HL-60 (cell line): ENCODE measurements around the gene LEP.

Experiments used
- DNase-seq, 2 experiments: peaks; one replicate each; pipeline ENCODE4 v3.0.0-alpha.2; 2010 to 2020; ENCODE audit warnings: low read depth in 1 of 2, low spot score in 1 of 2
- H3K27ac ChIP-seq: fragments of 250-450 bp; sonication (Bioruptor Pico); replicated peaks from 2 replicates; pipeline ENCODE4 v1.5.1; 2020; ENCODE audit warnings: mild to moderate bottlenecking, moderate library complexity
- H3K27me3 ChIP-seq: fragments of 250-450 bp; sonication (Bioruptor Pico); 2 replicates; pipeline ENCODE4 v1.5.1; 2021; ENCODE audit warnings: mild to moderate bottlenecking, moderate library complexity; ENCODE audit not compliant: insufficient read depth, poor library complexity, severe bottlenecking
- H3K4me3 ChIP-seq: replicated peaks from 2 replicates; pipeline ENCODE4 v1.5.1; 2011; ENCODE audit warnings: mild to moderate bottlenecking, control low read depth, low read length; ENCODE audit not compliant: insufficient read depth
- GABPA ChIP-seq: IDR thresholded peaks from 2 replicates; pipeline ENCODE4 v1.6.1; 2012; ENCODE audit warnings: low read depth
- POLR2AphosphoS5 ChIP-seq: IDR thresholded peaks from 2 replicates; pipeline ENCODE4 v1.6.1; 2012; ENCODE audit warnings: low read depth
- SPI1 ChIP-seq: IDR thresholded peaks from 2 replicates; pipeline ENCODE4 v1.6.1; 2012; ENCODE audit warnings: low read depth, mild to moderate bottlenecking, borderline replicate concordance
- TF ChIP-seq, protein P1 (sequence below): IDR thresholded peaks from one replicate; pipeline ENCODE4 v1.5.1; 2011; ENCODE audit warnings: low read length, control low read depth, inconsistent platforms; ENCODE audit not compliant: insufficient read depth
- TF ChIP-seq, protein P2 (sequence below): IDR thresholded peaks from 2 replicates; pipeline ENCODE4 v1.6.1; 2012; ENCODE audit warnings: low read depth; ENCODE audit not compliant: insufficient replicate concordance

The LEP gene

DNA sequence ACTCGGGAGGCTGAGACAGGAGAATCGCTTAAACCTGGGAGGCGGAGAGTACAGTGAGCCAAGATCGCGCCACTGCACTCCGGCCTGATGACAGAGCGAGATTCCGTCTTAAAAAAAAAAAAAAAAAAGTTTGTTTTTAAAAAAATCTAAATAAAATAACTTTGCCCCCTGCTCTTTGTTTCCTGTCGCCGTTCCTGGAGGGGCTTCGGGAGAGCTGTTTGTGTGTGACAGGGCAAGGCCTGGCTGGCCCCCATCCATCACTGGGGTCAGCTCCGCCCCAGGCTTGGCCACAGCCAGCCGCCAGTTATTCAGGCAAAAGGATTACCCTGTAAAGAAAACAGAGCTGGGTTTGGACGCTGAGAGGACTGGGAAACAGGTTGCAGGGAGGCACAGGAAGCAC lies 16.4 kb downstream of the LEP start:
- Histone ChIP-seq H3K27ac (no peak overlapping the region), H3K4me3 (no peak overlapping the region), H3K27me3 (no peaks in the 10 kb centered on the region)
- TF ChIP-seq, protein P1, sequence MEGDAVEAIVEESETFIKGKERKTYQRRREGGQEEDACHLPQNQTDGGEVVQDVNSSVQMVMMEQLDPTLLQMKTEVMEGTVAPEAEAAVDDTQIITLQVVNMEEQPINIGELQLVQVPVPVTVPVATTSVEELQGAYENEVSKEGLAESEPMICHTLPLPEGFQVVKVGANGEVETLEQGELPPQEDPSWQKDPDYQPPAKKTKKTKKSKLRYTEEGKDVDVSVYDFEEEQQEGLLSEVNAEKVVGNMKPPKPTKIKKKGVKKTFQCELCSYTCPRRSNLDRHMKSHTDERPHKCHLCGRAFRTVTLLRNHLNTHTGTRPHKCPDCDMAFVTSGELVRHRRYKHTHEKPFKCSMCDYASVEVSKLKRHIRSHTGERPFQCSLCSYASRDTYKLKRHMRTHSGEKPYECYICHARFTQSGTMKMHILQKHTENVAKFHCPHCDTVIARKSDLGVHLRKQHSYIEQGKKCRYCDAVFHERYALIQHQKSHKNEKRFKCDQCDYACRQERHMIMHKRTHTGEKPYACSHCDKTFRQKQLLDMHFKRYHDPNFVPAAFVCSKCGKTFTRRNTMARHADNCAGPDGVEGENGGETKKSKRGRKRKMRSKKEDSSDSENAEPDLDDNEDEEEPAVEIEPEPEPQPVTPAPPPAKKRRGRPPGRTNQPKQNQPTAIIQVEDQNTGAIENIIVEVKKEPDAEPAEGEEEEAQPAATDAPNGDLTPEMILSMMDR, result no peak
- no peak for TF ChIP-seq SPI1
- TF ChIP-seq POLR2AphosphoS5, result no peak
- TF ChIP-seq, protein P2, sequence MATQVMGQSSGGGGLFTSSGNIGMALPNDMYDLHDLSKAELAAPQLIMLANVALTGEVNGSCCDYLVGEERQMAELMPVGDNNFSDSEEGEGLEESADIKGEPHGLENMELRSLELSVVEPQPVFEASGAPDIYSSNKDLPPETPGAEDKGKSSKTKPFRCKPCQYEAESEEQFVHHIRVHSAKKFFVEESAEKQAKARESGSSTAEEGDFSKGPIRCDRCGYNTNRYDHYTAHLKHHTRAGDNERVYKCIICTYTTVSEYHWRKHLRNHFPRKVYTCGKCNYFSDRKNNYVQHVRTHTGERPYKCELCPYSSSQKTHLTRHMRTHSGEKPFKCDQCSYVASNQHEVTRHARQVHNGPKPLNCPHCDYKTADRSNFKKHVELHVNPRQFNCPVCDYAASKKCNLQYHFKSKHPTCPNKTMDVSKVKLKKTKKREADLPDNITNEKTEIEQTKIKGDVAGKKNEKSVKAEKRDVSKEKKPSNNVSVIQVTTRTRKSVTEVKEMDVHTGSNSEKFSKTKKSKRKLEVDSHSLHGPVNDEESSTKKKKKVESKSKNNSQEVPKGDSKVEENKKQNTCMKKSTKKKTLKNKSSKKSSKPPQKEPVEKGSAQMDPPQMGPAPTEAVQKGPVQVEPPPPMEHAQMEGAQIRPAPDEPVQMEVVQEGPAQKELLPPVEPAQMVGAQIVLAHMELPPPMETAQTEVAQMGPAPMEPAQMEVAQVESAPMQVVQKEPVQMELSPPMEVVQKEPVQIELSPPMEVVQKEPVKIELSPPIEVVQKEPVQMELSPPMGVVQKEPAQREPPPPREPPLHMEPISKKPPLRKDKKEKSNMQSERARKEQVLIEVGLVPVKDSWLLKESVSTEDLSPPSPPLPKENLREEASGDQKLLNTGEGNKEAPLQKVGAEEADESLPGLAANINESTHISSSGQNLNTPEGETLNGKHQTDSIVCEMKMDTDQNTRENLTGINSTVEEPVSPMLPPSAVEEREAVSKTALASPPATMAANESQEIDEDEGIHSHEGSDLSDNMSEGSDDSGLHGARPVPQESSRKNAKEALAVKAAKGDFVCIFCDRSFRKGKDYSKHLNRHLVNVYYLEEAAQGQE, result no peak
- no peak for TF ChIP-seq GABPA
- DNase-seq, result no peak

DNA sequence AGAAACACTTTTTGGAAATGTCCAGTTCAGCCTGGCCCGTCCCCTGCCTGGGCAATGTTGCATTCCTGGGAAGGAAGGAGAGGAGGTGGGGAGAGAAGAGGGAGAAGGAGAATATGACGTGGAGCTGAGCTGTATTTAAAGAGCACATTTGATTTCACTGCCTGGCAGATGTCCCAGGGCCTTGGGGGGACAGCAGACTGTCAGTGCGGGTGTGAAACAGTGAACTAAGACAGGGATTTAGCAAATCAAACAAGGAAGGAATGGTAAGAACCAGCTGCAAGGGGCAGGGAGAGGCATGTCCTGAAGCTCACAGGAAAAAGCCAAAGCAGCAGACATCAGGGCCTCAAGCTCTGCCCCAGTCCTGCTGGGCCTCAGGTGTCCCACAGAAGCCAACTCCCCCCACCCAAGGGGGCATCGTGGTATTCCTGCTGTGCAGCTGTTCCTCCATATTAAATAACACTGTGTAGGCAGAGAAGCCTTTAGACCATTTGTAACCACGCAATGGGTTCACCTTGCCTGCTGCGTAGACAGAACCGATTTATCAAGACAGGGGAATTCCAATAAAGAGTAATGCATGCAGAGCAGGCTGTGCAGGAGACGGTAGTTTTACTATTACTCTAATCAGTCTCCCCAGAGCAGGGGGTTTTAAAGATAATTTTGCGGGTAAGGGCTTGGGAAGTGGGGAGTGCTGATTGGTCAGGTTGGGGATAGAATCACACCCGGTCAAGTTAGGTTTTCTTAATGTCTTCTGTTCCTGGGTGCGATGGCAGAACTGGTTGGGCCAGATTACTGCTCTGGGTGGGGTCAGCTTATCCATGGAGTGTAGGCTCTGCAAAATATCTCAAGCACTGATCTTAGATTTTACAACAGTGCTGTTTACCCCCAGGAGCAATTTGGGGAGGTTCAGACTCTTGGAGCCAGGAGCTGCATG lies 18.3 kb downstream of the LEP start:
- Histone ChIP-seq H3K27me3 (no peaks in the 10 kb centered on the region), H3K4me3 (no peak overlapping the region), H3K27ac (no peak overlapping the region)
- no peak for DNase-seq
- TF ChIP-seq, protein P2, result no peak
- TF ChIP-seq POLR2AphosphoS5 (no peak), GABPA (no peak), SPI1 (no peak)
- TF ChIP-seq, protein P1, result no peak

DNA sequence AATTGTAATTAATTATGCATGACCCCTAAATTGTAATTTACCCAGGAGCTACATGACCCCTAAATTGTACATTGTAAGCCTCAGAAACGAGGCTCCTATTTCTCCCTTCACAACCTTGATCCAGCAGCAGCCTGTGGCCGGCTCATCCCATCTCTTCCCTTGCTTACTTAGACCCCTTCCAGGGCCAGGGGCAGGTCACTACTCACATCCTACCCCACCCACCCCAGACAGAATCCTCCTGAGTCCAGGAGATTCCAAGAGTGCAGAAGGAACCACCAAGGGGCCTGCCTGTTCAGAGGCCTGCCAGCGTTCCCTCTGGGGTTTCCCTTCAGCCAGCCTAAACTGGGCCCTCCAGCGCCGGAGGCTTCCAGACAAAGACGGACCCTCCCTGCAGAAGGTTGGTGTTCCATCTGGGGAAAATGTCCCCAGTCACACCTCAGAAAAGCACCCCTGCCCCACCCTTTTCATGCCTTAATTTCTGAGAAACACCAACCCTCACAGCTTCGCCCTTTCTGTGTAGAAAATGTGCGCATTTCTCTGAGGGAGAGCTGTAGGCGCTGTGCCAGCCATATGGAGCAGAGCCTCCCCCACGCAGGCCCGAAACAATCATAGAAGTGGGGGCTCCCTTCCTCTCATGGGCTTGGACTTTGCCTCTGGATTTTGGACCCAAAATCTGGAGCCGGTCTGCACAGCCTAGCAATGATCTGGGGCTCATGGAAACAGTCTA lies 19.2 kb downstream of the LEP start:
- no peak overlapping the region for H3K4me3 ChIP-seq
- no peak overlapping the region for H3K27ac ChIP-seq
- TF ChIP-seq SPI1 (no peak), GABPA (no peak), POLR2AphosphoS5 (no peak)
- TF ChIP-seq, protein P1, result no peak
- TF ChIP-seq, protein P2, result no peak
- H3K27me3 ChIP-seq, result no peaks in the 10 kb centered on the region
- DNase-seq, result no peak
